Suprapubic skin (tissue), 3 donors: Measurements from ENCODE around the gene NPAS3.

Experiments used
- CTCF ChIP-seq, 2 donors: fragments of 200-600 bp in 1 of 2; fragments of 450-650 bp in 1 of 2; sonication (generic) in 1 of 2; IDR thresholded peaks; one replicate each; pipeline ENCODE4 v1.5.1; 2016 to 2019; ENCODE audit warnings: antibody characterized with exemption in 2 of 2, mild to moderate bottlenecking in 1 of 2, moderate library complexity in 1 of 2
- POLR2AphosphoS5 ChIP-seq, 3 donors: sonication (generic); formaldehyde crosslinking; IDR thresholded peaks; one replicate each; pipeline ENCODE4 v1.6.1; 2017; ENCODE audit warnings: antibody characterized with exemption in 3 of 3

GRCh38 chr14:33509454-33509853 is 570.8 kb downstream of the NPAS3 start:
- TF ChIP-seq CTCF (IDR thresholded peaks at IDR 0.05) (no peak), POLR2AphosphoS5 (IDR thresholded peaks at IDR 0.05) (no peak)
